Peyer's patch (tissue), 4 donors: Measurements from ENCODE around the gene NDUFS2. TPM values are rescaled to one million over a fixed set of nuclear protein-coding genes. Genes with fewer than 3 reads are reported as not detected.

Experiments used
- DNase-seq, 3 donors: peaks; one replicate each; pipeline ENCODE4 v3.0.0-alpha.2; 2017 to 2019
- H3K27ac ChIP-seq, 4 donors: fragments of 200-600 bp; sonication (generic); one replicate each; pipeline ENCODE4 v1.5.1; 2016 to 2019
- H3K27me3 ChIP-seq, 2 donors: fragments of 200-600 bp; sonication (generic); one replicate each; pipeline ENCODE4 v1.5.1; 2019
- H3K36me3 ChIP-seq, 3 donors: fragments of 200-600 bp; sonication (generic); one replicate each; pipeline ENCODE4 v1.5.1; 2016 to 2019
- H3K4me1 ChIP-seq, 4 donors: fragments of 200-600 bp; sonication (generic); one replicate each; pipeline ENCODE4 v1.5.1; 2016 to 2019
- H3K4me3 ChIP-seq, 4 donors: fragments of 200-600 bp; sonication (generic); 1 replicate in 3 of 4; 2 replicates in 1 of 4; pipeline ENCODE4 v1.5.1; 2016 to 2019; ENCODE audit warnings: mild to moderate bottlenecking in 1 of 4
- H3K9me3 ChIP-seq, 4 donors: fragments of 200-600 bp; sonication (generic); one replicate each; pipeline ENCODE4 v1.5.1; 2016 to 2019; ENCODE audit warnings: mild to moderate bottlenecking in 1 of 4
- CTCF ChIP-seq, 6 experiments: fragments of 450-650 bp in 4 of 6; fragments of 200-600 bp in 2 of 6; sonication (generic) in 1 of 6; IDR thresholded peaks; one replicate each; pipeline ENCODE4 v1.5.1; 2017 to 2019; ENCODE audit warnings: antibody characterized with exemption in 6 of 6, mild to moderate bottlenecking in 3 of 6, moderate library complexity in 1 of 6
- POLR2A ChIP-seq, 2 donors: fragments of 450-650 bp; IDR thresholded peaks; one replicate each; pipeline ENCODE4 v1.5.1; 2017; ENCODE audit warnings: antibody characterized with exemption in 2 of 2, mild to moderate bottlenecking in 2 of 2, moderate library complexity in 2 of 2
- total RNA-seq, 4 donors: library from RNA; depleted of rRNA; stranded (reverse); fragments of >200 nt; gene quantifications; one replicate each; pipeline ENCODE4 v1.1.0, GENCODE V29; 2016

The NDUFS2 gene
- total RNA-seq, 4 donors from 2014 or later, result 157 to 192 (median 176) TPM

GRCh38 chr1:161261261-161262235, 59.4 kb downstream of the NDUFS2 start:
- peaks cover 0 to 21% (median 0%) of the 10 kb centered on the region in 4 donors for H3K4me1 ChIP-seq
- peaks cover 0 to 9% of the 10 kb centered on the region in 2 donors for H3K27me3 ChIP-seq
- no peaks in the 10 kb centered on the region for H3K36me3 ChIP-seq
- peaks cover 0 to 11% (median 5%) of the 10 kb centered on the region in 4 donors for H3K9me3 ChIP-seq
- no peak for TF ChIP-seq POLR2A (IDR thresholded peaks at IDR 0.05)
- TF ChIP-seq CTCF (IDR thresholded peaks at IDR 0.05), result no peak
- no peak overlapping the region for H3K4me3 ChIP-seq
- DNase-seq, result no peak
- no peak overlapping the region for H3K27ac ChIP-seq

Other genes starting within 250 kb of the NDUFS2 start
- gene ITLN2, start 247.6 kb upstream of the NDUFS2 start, total RNA-seq, result 10 to 100 TPM; 37.0 to 76.7 (median 54.1) TPM
- 100 to 1,000 TPM in 3 of 4 donors, 10 to 100 TPM in 1; 28.9 to 138 (median 110) TPM for gene F11R, start 181.2 kb upstream of the NDUFS2 start, total RNA-seq
- gene TSTD1, start 163.4 kb upstream of the NDUFS2 start, total RNA-seq, result 100 to 1,000 TPM in 1 of 4 donors, 10 to 100 TPM in 3; 33.0 to 152 (median 78.8) TPM
- gene USF1, start 156.4 kb upstream of the NDUFS2 start, total RNA-seq, result 100 to 1,000 TPM in 1 of 4 donors, 10 to 100 TPM in 3; 72.0 to 119 (median 98.2) TPM
- 10 to 100 TPM in 1 of 4 donors, 1 to 10 TPM in 3; 5.1 to 31.4 (median 6.7) TPM for gene ARHGAP30, start 132.5 kb upstream of the NDUFS2 start, total RNA-seq
- 1 to 10 TPM in 3 of 4 donors, under 1 TPM in 1; 0.54 to 2.5 (median 1.6) TPM for gene NECTIN4, start 112.8 kb upstream of the NDUFS2 start, total RNA-seq
- gene KLHDC9, start 104.0 kb upstream of the NDUFS2 start, total RNA-seq, result 1 to 10 TPM in 3 of 4 donors, not detected in 1; 2.1 to 4.8 (median 2.4) TPM
- 10 to 100 TPM; 11.6 to 68.5 (median 15.2) TPM for gene PFDN2, start 84.3 kb upstream of the NDUFS2 start, total RNA-seq
- 100 to 1,000 TPM in 3 of 4 donors, 10 to 100 TPM in 1; 54.5 to 148 (median 120) TPM for gene NIT1, start 84.3 kb upstream of the NDUFS2 start, total RNA-seq
- gene DEDD, start 69.7 kb upstream of the NDUFS2 start, total RNA-seq, result 10 to 100 TPM; 23.0 to 48.7 (median 31.4) TPM
- 10 to 100 TPM; 36.9 to 82.5 (median 61.7) TPM for gene UFC1, start 48.4 kb upstream of the NDUFS2 start, total RNA-seq
- 10 to 100 TPM; 11.6 to 52.8 (median 39.0) TPM for gene USP21, start 42.9 kb upstream of the NDUFS2 start, total RNA-seq
- gene PPOX, start 35.9 kb upstream of the NDUFS2 start, total RNA-seq, result 10 to 100 TPM in 3 of 4 donors, 1 to 10 TPM in 1; 9.5 to 38.0 (median 20.9) TPM
- gene B4GALT3, start 24.9 kb upstream of the NDUFS2 start, total RNA-seq, result 10 to 100 TPM; 25.2 to 34.1 (median 29.4) TPM
- gene ADAMTS4, start 3.3 kb upstream of the NDUFS2 start, total RNA-seq, result 10 to 100 TPM in 1 of 4 donors, 1 to 10 TPM in 2, under 1 TPM in 1; 0.18 to 65.2 (median 1.9) TPM
- 10 to 100 TPM in 2 of 4 donors, 1 to 10 TPM in 1, not detected in 1; 5.1 to 33.8 (median 11.9) TPM for gene FCER1G, start 12.9 kb downstream of the NDUFS2 start, total RNA-seq
- not detected for gene APOA2, start 21.3 kb downstream of the NDUFS2 start, total RNA-seq
- 10 to 100 TPM in 3 of 4 donors, 1 to 10 TPM in 1; 8.3 to 32.2 (median 24.9) TPM for gene TOMM40L, start 23.7 kb downstream of the NDUFS2 start, total RNA-seq
- 1 to 10 TPM in 1 of 4 donors, not detected in 3; 3.2 TPM for gene NR1I3, start 35.8 kb downstream of the NDUFS2 start, total RNA-seq
- not detected for gene PCP4L1, start 56.4 kb downstream of the NDUFS2 start, total RNA-seq
- gene MPZ, start 107.6 kb downstream of the NDUFS2 start, total RNA-seq, result 1 to 10 TPM in 3 of 4 donors, not detected in 1; 1.5 to 3.3 (median 2.3) TPM
- gene SDHC, start 112.0 kb downstream of the NDUFS2 start, total RNA-seq, result 10 to 100 TPM; 33.3 to 85.5 (median 60.6) TPM
- gene CFAP126, start 165.5 kb downstream of the NDUFS2 start, total RNA-seq, result not detected